ENCODE measurements around the gene CFAP46. TPM values are rescaled to one million over a fixed set of nuclear protein-coding genes. Genes with fewer than 3 reads are reported as not detected.

Gene CFAP46
- total and polyA plus RNA-seq, 2 experiments from 2014 or later = 3.1 to 5.4 TPM

DNA sequence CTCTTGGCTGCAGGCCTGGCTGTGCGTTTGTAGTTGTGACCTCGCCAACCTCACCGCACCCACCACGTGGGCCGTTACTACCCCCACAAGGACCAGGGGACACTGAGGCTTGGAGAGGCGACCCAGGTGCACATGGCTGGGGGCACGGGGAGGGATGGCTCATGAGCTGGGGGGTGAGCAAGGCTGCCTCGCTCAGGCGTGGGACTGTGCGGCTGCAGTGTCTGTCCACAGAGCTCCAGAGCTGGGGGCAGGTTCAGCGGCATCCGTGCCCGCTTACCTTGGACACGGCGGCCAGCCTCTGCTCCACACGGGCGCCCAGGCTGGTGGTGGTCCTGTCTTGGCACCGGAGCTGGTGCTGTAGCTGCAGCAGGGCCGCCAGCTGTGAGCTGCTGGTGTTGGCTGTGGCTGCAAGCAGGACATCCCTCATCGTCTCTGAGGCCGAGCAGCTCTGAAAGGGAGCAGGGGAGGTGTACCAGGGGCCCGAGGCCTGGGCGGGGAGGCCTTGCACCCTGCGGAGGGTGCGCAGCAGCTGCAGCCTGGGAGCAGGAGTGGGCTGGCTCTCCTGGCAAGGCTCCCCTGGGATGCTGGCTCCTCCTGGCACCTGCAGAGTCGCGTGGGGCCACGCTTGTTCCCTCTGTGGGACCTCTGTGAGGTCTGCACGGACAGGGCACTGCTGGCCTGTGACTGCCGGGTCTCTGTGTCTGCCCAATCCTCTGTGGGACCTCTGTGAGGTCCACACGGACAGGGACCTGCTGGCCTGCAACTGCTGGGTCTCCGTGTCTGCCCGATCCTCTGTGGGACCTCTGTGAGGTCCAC is 96.4 kb downstream of the CFAP46 start:
- Histone ChIP-seq H2AFZ (no peak overlapping the region), H3K4me2 (no peak overlapping the region), H3K79me2 (replicated peaks; ENCODE audit: insufficient read depth) (no peaks in the 10 kb centered on the region), H3K27me3 (ENCODE audit: insufficient read depth) (no peaks in the 10 kb centered on the region), H3F3A (replicated peaks; ENCODE audit: low read depth) (no peaks in the 10 kb centered on the region), H3K36me3 (ENCODE audit: insufficient read depth) (no peaks in the 10 kb centered on the region), H3K27ac (ENCODE audit: low read depth) (no peak overlapping the region), H4K20me1 (replicated peaks; ENCODE audit: insufficient read depth) (no peaks in the 10 kb centered on the region), H3K4me1 (ENCODE audit: insufficient read depth) (no peaks in the 10 kb centered on the region), H3K4me3 (no peak overlapping the region), H3K9me2 (ENCODE audit: insufficient read depth) (no peaks in the 10 kb centered on the region)
- no peak overlapping the region for H3K4me3 Mint-ChIP-seq
- H3K36me3 Mint-ChIP-seq (ENCODE audit: low read depth) = peaks cover 11% of the 10 kb centered on the region; the same call in 2 of the 3 replicates
- ATAC-seq (no peak), DNase-seq (ENCODE audit: low spot score) (no peak)
- H3K27ac Mint-ChIP-seq = no peak overlapping the region
- H3K9me3 Mint-ChIP-seq = peaks cover 28% of the 10 kb centered on the region
- peaks cover 2% of the 10 kb centered on the region for H3K27me3 Mint-ChIP-seq (ENCODE audit: insufficient read depth, low read depth, poor library complexity)
- TF ChIP-seq NANOG (IDR thresholded peaks at IDR 0.05; ENCODE audit: borderline replicate concordance) (no peak), EZH2phosphoT487 (IDR thresholded peaks at IDR 0.05; ENCODE audit: unreplicated experiment) (no peak), STAT1 (IDR thresholded peaks at IDR 0.05; ENCODE audit: unreplicated experiment) (no peak), CREB1 (CRISPR knock-in tag; IDR thresholded peaks at IDR 0.05; ENCODE audit: low read depth) (no peak), ZNF114 (CRISPR knock-in tag; IDR thresholded peaks at IDR 0.05) (no peak), JUNB (IDR thresholded peaks at IDR 0.05; ENCODE audit: unreplicated experiment) (no peak), ZNF331 (CRISPR knock-in tag; IDR thresholded peaks at IDR 0.05; ENCODE audit: low read depth) (no peak), REST (IDR thresholded peaks at IDR 0.05; ENCODE audit: unreplicated experiment) (no peak), POLR2AphosphoS5 (IDR thresholded peaks at IDR 0.05; ENCODE audit: low read depth) (no peak), ZNF462 (CRISPR knock-in tag; IDR thresholded peaks at IDR 0.05) (no peak), EZH2 (IDR thresholded peaks at IDR 0.05; ENCODE audit: low read depth, unreplicated experiment) (no peak)
- TF ChIP-seq, protein P1, sequence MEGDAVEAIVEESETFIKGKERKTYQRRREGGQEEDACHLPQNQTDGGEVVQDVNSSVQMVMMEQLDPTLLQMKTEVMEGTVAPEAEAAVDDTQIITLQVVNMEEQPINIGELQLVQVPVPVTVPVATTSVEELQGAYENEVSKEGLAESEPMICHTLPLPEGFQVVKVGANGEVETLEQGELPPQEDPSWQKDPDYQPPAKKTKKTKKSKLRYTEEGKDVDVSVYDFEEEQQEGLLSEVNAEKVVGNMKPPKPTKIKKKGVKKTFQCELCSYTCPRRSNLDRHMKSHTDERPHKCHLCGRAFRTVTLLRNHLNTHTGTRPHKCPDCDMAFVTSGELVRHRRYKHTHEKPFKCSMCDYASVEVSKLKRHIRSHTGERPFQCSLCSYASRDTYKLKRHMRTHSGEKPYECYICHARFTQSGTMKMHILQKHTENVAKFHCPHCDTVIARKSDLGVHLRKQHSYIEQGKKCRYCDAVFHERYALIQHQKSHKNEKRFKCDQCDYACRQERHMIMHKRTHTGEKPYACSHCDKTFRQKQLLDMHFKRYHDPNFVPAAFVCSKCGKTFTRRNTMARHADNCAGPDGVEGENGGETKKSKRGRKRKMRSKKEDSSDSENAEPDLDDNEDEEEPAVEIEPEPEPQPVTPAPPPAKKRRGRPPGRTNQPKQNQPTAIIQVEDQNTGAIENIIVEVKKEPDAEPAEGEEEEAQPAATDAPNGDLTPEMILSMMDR (conservative IDR thresholded peaks at IDR 0.05; ENCODE audit: low read depth in 2 of 2) = no peak
- TF ChIP-seq, protein P2, sequence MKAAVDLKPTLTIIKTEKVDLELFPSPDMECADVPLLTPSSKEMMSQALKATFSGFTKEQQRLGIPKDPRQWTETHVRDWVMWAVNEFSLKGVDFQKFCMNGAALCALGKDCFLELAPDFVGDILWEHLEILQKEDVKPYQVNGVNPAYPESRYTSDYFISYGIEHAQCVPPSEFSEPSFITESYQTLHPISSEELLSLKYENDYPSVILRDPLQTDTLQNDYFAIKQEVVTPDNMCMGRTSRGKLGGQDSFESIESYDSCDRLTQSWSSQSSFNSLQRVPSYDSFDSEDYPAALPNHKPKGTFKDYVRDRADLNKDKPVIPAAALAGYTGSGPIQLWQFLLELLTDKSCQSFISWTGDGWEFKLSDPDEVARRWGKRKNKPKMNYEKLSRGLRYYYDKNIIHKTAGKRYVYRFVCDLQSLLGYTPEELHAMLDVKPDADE (IDR thresholded peaks at IDR 0.05) = no peak
- peaks cover 8% of the 10 kb centered on the region; the same call in 2 of the 3 replicates for H3K4me1 Mint-ChIP-seq
